Right atrium auricular region (tissue), 2 donors: ENCODE data around the gene NYAP2. TPM values are rescaled to one million over a fixed set of nuclear protein-coding genes. Genes with fewer than 3 reads are reported as not detected.

Source experiments
- DNase-seq: peaks from one replicate; pipeline ENCODE4 v3.0.0-alpha.2; 2019; ENCODE audit warnings: low spot score
- H3K27ac ChIP-seq, 2 donors: fragments of 200-600 bp; sonication (generic); 1 replicate in 1 of 2; 2 replicates in 1 of 2; pipeline ENCODE4 v1.5.1; 2016 to 2019
- H3K27me3 ChIP-seq, 2 donors: fragments of 200-600 bp; sonication (generic); one replicate each; pipeline versions ENCODE4 v1.5.1 to v1.6.0; 2017 to 2019
- H3K36me3 ChIP-seq: fragments of 200-600 bp; sonication (generic); one replicate; pipeline ENCODE4 v1.5.1; 2016
- H3K4me1 ChIP-seq, 2 donors: fragments of 200-600 bp; sonication (generic); one replicate each; pipeline versions ENCODE4 v1.5.1 to v1.6.0; 2017 to 2019
- H3K4me3 ChIP-seq, 2 donors: fragments of 200-600 bp; sonication (generic); 1 replicate in 1 of 2; 2 replicates in 1 of 2; pipeline ENCODE4 v1.5.1; 2017 to 2019; ENCODE audit warnings: mild to moderate bottlenecking in 1 of 2, moderate library complexity in 1 of 2
- H3K9me3 ChIP-seq, 2 donors: fragments of 200-600 bp; sonication (generic); one replicate each; pipeline ENCODE4 v1.5.1; 2019
- CTCF ChIP-seq, 2 donors: fragments of 200-600 bp; sonication (generic); IDR thresholded peaks; one replicate each; pipeline ENCODE4 v1.5.1; 2019; ENCODE audit warnings: antibody characterized with exemption in 2 of 2
- total RNA-seq, 2 donors: library from RNA; depleted of rRNA; stranded (reverse); fragments of >200 nt; gene quantifications; one replicate each; pipeline ENCODE4 v1.1.0, GENCODE V29; 2016

The NYAP2 gene
- total RNA-seq, 2 donors from 2014 or later: not detected

DNA sequence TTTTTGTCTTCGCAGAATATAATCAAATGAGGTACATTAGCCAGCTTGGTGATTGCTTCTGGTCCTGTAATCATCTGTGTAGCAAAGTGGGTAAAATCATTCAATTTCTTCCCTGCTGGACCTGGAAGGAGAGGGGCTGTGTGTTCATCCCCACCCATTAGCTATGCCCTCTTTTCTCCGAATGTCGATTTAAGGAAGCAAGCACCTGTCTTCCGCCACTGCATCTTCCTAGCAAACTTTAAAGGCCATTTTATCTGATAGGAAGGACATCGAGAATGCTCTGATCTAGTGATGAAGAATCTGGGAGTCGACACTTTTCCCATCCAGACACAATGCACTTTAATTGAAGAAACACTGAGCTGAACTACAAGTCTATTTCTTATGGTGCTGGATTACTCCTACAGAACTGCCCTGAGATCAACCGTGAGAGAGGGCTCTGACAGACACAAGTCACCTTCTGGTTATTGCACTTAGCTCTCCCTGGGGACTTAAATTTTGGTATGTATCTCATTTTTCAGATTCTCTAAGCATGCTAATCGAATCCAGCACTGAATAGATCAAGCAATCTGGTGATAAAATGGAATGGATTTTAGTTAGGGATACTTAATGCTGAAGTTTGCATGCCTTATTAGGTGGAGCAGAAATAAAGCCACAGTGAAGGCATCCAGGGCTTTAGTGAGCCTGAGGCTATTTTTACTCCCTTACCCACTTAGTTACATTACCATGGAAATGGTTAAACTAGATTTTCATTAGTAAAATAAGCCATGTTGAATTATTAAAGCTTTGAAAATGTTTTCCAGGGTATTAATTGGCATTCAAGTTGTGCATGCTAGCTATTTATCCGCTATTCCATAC, 1.3 kb downstream of the NYAP2 start:
- Histone ChIP-seq H3K4me3 (no peak overlapping the region), H3K27ac (no peak overlapping the region), H3K4me1 (no peaks in the 10 kb centered on the region), H3K9me3 (no peaks in the 10 kb centered on the region), H3K36me3 (no peaks in the 10 kb centered on the region), H3K27me3 (no peaks in the 10 kb centered on the region)
- no peak for TF ChIP-seq CTCF (IDR thresholded peaks at IDR 0.05)
- no peak for DNase-seq

- no peaks in the 10 kb centered on the region for H3K4me1 ChIP-seq
- H3K9me3 ChIP-seq: no peaks in the 10 kb centered on the region
- no peak for DNase-seq
- H3K27me3 ChIP-seq: no peaks in the 10 kb centered on the region
- no peak overlapping the region for H3K4me3 ChIP-seq
- H3K36me3 ChIP-seq: no peaks in the 10 kb centered on the region
- no peak overlapping the region for H3K27ac ChIP-seq
- TF ChIP-seq CTCF (IDR thresholded peaks at IDR 0.05): no peak
Observed at GRCh38 chr2:225402210-225402776, 2.8 kb downstream of the NYAP2 start.

DNA sequence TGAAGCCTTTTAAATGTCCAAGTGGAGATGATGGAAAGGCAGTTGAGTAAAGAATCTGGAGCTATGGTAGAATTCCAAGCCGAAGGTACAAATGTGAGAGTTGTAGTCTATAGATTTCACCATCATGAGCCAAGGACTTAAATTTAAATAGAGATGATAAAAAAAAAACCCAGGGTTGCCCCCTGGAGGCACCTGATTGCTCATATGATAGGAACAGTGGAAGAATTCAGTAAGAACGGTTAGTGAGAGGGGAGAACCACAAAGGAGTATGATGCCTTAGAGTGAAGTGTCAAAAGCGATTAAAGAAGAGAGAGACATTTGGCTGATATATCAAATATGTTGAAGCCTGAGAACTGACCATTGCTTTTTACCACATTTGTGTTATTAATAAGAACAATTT, 11.9 kb downstream of the NYAP2 start:
- Histone ChIP-seq H3K4me3 (no peak overlapping the region), H3K4me1 (no peaks in the 10 kb centered on the region), H3K9me3 (no peaks in the 10 kb centered on the region), H3K27ac (no peak overlapping the region), H3K27me3 (no peaks in the 10 kb centered on the region), H3K36me3 (no peaks in the 10 kb centered on the region)
- no peak for TF ChIP-seq CTCF (IDR thresholded peaks at IDR 0.05)
- no peak for DNase-seq

DNA sequence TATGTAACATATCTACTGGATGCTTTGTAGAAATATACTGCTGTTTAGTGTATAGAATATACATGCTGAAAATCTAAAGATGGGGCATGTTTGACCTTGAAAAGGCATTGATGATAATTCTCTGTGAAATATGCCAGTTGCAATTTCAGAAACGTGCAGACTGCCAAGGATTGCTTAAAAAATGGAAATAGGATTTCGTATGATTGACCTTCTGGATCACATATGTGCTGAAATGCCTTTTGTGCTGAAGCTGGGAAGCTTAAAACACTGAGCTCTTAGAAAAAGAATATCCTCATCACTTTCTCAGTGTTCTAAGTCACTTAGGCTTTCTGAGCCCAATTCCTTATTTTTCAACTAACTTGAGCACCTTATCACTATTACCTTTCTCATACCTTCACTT, 14.3 kb downstream of the NYAP2 start:
- H3K36me3 ChIP-seq: no peaks in the 10 kb centered on the region
- no peak overlapping the region for H3K4me3 ChIP-seq
- no peak overlapping the region for H3K27ac ChIP-seq
- no peak for DNase-seq
- H3K27me3 ChIP-seq: no peaks in the 10 kb centered on the region
- H3K4me1 ChIP-seq: no peaks in the 10 kb centered on the region
- H3K9me3 ChIP-seq: no peaks in the 10 kb centered on the region
- no peak for TF ChIP-seq CTCF (IDR thresholded peaks at IDR 0.05)

GRCh38 chr2:225414902-225415301, 15.4 kb downstream of the NYAP2 start:
- no peak for DNase-seq
- Histone ChIP-seq H3K4me1 (no peaks in the 10 kb centered on the region), H3K27me3 (no peaks in the 10 kb centered on the region), H3K27ac (no peak overlapping the region), H3K36me3 (no peaks in the 10 kb centered on the region), H3K4me3 (no peak overlapping the region), H3K9me3 (no peaks in the 10 kb centered on the region)
- no peak for TF ChIP-seq CTCF (IDR thresholded peaks at IDR 0.05)
